ENCODE measurements around the gene NRP2.

DNA sequence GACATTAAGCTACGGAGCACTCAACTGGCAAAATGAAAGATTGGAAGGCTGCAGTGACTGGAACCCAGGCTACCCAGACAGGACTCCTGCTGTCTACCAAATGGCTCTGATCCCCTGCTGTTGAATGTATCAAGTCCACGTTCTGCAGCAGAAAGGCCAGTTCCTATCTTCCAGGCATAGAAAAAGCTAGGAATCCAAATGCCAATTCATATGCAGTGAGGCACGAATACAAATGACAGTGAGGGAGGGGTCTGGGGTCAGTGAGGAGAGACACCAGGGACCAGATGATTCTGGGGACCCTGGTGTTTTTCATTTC lies 5.3 kb downstream of the NRP2 start:
- TF ChIP-seq, protein P1, sequence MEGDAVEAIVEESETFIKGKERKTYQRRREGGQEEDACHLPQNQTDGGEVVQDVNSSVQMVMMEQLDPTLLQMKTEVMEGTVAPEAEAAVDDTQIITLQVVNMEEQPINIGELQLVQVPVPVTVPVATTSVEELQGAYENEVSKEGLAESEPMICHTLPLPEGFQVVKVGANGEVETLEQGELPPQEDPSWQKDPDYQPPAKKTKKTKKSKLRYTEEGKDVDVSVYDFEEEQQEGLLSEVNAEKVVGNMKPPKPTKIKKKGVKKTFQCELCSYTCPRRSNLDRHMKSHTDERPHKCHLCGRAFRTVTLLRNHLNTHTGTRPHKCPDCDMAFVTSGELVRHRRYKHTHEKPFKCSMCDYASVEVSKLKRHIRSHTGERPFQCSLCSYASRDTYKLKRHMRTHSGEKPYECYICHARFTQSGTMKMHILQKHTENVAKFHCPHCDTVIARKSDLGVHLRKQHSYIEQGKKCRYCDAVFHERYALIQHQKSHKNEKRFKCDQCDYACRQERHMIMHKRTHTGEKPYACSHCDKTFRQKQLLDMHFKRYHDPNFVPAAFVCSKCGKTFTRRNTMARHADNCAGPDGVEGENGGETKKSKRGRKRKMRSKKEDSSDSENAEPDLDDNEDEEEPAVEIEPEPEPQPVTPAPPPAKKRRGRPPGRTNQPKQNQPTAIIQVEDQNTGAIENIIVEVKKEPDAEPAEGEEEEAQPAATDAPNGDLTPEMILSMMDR (conservative IDR thresholded peaks at IDR 0.05 in 1 of 2, IDR thresholded peaks at IDR 0.05 in 1 of 2; ENCODE audit: low read depth in 1 of 2, low read length in 2 of 2), result no peak
- no peak for TF ChIP-seq EZH2 (IDR thresholded peaks at IDR 0.05; ENCODE audit: low read length, missing control alignments)

All from fibroblast of lung (primary cell).